HG03280 (cell line): ENCODE results near the gene ACCSL.

Experiments used
- ATAC-seq: cut with Tn5 transposase; IDR thresholded peaks from one replicate; pipeline ENCODE4 v1.9.1; 2021; ENCODE audit warnings: mild to moderate bottlenecking, moderate library complexity; ENCODE audit not compliant: unreplicated experiment

The ACCSL gene

GRCh38 chr11:44047931-44048431 lies at the start of gene ACCSL:
Gene ACCSL, plus strand, starts transcription at chr11:44047981. Its CDS starts 56 bp downstream, at chr11:44048037.
- ATAC-seq = no peak

GRCh38 chr11:43998308-43998707 lies 49.5 kb upstream of the ACCSL start:
- ATAC-seq = no peak

- ATAC-seq = no peak
Observed at GRCh38 chr11:44000731-44001130, 47.0 kb upstream of the ACCSL start.

- ATAC-seq = no peak
Observed at GRCh38 chr11:44002191-44003093, 45.3 kb upstream of the ACCSL start.

- ATAC-seq = no peak
Observed at GRCh38 chr11:44003736-44004451, 43.9 kb upstream of the ACCSL start.

- ATAC-seq = no peak
Observed at GRCh38 chr11:44004452-44005062, 43.2 kb upstream of the ACCSL start.

- no peak for ATAC-seq
Observed at GRCh38 chr11:44005063-44005701, 42.6 kb upstream of the ACCSL start.

- ATAC-seq = no peak
Observed at GRCh38 chr11:44005956-44006355, 41.8 kb upstream of the ACCSL start.

GRCh38 chr11:44006917-44007361 lies 40.8 kb upstream of the ACCSL start:
- ATAC-seq = no peak

GRCh38 chr11:44007481-44008087 lies 40.2 kb upstream of the ACCSL start:
- no peak for ATAC-seq

- ATAC-seq = no peak
Observed at GRCh38 chr11:44008088-44008501, 39.7 kb upstream of the ACCSL start.

GRCh38 chr11:44008698-44009097 lies 39.1 kb upstream of the ACCSL start:
- no peak for ATAC-seq

GRCh38 chr11:44010789-44011251 lies 37.0 kb upstream of the ACCSL start:
- no peak for ATAC-seq

- ATAC-seq = no peak
Observed at GRCh38 chr11:44011797-44012196, 36.0 kb upstream of the ACCSL start.

- ATAC-seq = no peak
Observed at GRCh38 chr11:44014968-44015623, 32.7 kb upstream of the ACCSL start.

- ATAC-seq = no peak
Observed at GRCh38 chr11:44015624-44016007, 32.2 kb upstream of the ACCSL start.

- ATAC-seq = no peak
Observed at GRCh38 chr11:44016131-44016530, 31.6 kb upstream of the ACCSL start.

GRCh38 chr11:44016546-44017442 lies 31.0 kb upstream of the ACCSL start:
- ATAC-seq = no peak
